ENCODE measurements around the gene ZCRB1.

The ZCRB1 gene

DNA sequence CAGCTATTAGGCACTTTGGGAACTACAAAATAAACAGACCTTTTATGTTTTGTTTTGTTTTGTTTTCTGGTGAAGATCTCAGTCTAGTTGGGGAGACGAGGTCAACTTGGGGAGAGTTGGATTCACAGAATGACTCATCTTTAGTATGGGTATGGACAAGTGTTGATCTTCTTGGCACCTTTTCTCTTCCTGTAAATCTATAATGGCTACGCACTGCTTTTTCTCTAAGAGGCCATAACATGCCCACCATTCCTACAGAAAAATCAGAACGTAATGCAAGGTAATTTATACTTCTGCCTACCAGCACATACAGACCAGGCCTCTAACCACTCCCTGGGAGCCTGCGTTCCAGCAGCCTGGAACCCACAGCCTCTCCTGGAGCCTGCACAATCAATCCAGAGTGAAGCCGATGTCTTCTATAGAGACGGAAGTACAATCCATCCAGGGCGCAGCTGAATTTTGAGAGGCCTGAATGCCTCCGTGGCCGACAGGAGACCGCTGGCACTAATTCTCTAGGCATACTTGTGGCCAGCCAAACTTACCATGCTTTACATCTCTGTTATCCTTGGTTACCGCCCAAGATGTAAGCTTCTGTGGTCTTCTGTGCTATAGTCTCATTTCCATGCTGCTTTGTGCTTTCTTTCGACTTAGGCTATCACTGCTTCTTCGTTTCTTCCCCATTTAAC, 790 bp upstream of the ZCRB1 start:
- peak; percentile 5 for FAIRE-seq

DNA sequence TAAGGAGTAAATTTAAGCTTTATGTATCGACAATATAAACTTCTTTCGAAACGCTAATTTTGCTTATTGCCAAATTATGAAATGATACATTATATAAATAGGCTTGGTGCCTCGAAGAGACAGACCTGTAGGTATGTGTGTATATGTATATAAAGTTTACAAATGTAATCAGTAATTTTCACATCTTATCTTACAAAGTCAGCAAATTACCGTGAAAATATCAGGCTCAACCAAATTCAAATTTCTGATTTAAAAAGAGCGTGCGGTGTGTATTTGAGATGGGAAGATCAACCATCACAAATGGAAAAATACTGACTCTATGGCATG, 605 bp downstream of the ZCRB1 start:
- FAIRE-seq, result no peak

DNA sequence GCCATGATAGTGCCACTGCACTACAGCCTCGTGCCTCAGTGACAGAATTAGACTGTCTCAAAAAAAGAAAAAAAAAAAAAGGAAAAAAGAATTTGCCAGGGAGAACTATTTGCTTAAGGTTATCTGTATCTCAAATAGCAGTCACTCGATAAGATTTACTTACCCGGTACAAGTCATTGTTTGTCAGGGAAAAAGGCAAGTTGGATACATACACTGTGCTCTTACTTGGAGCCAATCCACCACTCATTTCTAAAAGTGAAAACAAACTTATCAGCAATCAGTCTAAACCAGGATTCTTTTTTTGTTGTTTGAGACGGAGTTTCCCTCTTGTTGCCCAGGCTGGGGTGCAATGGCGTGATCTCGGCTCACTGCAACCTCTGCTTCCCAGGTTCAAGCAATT, 2.0 kb downstream of the ZCRB1 start:
- FAIRE-seq, result no peak

DNA sequence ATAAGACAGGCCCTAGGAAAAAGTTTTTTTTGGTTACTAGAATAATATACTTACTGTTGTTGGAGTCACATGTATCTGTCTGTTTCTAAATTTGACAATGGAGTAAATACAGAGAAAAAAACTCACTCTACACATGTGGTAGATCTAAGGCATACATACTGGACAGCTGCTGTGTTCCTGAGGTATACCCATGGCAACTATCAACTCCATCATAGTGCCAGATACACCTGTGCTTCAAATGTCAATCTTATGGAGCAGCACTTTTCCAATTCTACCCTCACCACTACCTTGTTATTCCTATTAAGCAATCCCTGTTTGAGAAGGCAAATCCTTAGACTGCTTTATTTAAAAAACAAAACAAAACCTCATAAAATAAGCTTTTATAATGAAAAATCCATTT, 3.3 kb downstream of the ZCRB1 start:
- FAIRE-seq, result no peak

DNA sequence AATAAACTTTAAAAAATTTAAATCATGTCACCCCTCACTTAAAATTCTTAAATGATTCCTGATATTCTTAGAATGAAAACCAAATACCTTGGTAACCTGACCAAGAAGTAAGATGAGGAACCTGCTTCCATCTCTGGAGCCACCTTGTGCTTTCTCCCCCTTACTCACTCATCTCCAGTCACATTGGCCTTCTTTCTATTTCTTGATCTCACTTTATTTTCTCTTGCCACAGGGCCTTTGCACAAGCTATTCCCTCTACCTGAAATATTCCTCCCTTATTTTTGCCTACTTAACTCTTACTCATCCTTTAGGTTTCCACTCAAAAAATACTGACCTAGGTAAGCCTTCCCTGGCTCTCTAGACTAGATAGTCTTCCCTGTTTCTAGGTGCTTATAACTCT, 5.1 kb downstream of the ZCRB1 start:
- FAIRE-seq, result no peak

DNA sequence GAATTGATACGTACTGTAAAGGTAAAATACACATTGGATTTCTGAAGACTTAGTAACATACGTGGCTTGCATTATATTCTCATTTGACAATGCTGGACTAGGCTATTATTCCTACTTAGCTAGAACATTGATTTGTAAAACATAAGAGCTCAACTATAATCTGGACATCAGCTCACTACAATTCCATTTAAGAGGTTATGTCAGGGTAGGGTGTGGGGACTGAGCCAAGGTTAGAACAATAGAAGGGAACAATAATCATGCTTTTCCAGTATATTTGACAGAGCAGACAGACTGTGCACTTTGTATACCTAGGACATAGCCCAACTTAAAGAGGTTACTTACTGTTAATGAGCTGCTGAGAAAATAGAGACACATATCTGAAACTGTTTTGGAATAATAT, 10.8 kb downstream of the ZCRB1 start:
- no peak for FAIRE-seq

DNA sequence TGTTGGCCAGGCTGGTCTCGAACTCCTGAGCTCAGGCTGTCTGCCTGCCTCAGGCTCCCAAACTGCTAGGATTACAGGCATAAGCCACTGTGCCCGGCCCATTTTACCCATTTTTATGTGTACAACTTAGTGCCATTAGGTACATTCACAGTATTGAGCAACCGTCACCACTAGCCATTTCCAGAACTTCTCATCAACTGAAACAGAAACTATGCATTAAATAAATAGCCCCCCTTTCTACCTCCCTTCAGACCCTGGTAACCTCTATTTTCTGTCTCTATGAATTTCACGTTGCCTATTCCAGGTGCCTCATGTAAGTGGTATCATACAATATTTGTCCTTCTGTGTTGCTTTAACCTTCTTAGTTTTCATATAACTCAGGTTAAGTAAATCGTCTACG, 15.9 kb downstream of the ZCRB1 start:
- no peak for FAIRE-seq

DNA sequence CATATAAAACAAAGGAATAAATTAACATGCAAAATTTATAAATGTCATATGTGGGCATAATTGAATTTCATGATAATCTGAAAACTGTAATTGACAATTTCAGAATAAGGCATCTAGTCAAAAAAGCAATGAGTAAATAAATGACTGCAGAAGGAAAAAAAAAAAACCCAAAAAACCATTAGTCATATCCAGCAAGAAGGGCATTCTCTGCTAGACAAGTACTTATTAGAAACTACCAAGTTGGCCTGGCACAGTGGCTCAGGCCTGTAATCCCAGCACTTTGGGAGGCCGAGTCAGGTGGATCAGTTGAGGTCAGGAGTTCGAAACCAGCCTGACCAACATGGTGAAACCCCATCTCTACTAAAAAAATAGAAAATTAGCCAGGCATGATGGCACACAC, 17.5 kb downstream of the ZCRB1 start:
- no peak for FAIRE-seq

DNA sequence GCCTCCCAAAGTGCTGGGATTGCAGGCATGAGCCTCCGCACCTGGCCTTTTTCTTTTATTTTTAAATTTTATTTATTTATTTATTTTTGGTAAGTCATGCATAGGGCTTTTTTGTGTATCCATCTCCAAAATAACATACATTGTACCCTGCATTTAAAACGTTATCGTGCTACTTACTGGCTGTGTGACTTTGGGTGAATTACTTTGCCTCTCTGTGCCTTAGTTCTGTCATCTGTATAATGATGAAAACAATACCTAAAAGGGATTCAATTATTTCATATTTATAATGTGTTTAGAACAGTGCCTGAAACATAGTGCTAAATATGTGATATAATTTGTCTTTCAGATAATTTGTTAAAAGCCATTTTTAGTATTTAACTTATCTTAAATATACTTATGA, 19.6 kb downstream of the ZCRB1 start:
- no peak for FAIRE-seq

DNA sequence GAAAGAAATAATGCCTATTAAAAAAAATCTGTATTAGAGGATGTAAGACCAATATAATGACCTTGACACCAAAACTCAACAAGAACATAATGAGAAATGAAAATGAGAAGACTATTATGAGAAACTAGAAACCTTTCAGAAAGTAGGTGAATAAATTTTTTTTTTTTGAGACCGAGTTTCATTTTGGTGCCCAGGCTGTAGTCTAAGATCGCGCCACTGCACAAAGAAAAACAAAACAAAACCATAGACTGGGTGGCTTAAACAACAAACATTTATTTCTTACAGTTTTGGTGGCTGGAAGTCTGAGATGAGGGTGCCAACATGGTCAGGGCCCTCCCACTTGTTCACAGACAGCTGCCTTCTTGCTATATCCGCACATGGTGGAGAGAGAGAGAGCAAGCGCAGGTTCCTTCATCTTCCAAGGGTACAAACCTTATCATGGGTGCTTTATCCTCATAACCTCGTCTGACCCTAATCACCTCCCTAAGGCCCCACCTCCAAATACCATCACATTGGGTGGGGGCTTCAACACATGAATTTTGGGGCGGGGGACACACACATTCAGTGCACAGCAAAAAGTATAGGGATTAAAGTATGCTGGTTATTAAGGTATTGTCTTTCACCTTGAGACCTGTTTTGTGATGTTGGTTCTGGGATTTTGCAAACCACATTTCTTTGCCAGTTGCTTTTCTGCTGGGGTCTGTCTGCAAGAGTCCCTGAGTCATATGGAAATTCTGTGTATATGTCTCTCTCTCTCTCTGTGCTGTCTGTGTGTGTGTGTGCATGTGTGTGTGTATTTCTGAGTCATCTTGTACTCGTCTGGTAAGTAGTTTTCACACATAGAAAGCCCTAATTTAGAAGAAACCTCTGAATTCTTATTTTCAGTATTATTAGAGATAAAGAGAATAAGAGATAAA, 26.2 kb downstream of the ZCRB1 start:
- no peak for FAIRE-seq

DNA sequence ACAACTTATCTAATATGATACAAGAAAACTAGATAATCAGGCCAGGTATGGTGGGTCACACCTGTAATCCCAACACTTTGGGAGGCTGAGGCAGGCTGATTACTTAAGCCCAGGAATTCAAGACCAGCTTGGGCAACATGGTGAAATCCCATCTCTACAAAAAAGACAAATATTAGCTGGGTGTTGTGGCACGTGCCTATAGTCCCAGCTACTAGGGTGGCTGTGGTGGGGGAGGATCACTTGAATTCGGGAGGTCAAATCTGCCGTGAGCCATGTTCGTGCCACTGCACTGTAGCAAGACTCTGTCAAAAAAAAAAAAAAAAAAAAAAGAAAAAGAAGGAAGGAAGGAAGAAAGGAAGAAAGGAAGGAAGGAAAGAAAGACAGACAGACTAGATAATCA, 27.0 kb downstream of the ZCRB1 start:
- no peak for FAIRE-seq

DNA sequence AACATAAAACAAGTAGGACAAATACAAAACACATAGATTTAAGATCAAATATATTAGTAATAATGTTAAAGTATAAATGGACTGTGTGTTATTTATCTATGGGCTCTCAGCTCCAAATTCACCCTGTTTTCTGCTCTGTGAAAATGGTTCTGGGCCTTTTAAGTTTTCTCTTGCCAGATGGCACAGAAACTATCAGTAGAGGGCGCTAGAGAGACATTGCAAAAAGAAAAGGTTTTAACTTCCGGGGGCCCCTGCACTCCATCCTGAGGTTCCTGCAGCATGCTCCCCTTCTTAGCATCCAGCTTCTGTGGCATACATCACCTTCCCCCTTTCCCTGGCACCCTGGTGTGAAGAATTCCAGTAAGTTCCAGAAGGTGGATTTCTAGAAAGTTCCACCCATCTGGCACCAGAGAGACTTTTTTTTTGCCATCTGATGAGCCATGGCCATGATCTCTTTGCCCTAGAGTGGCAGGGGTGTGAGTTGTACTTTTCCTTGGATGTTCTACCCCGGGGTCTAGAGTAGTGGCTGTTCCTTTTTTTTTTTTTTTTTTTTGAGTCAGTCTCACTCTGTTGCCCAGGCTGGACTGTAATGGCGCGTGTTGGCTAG, 29.3 kb downstream of the ZCRB1 start:
- FAIRE-seq, result no peak

DNA sequence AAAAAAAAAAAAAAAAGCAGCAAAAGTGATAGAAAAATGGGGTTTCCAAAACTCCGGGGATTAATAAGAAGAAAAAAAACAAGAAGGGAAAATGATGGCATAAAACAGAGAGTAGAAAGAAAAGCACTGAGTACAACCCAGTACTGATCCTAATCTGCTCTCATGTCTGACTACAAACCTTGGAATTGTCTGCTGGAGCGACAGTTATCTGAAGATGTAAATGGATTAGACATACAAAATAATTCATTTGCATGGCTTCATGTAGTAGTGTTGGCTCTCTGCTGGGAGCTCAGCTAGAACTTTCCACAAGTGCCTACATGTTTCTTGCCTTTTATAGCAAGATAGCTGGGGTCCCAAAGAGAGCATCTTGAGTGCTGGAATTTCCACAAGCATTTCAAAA, 34.2 kb downstream of the ZCRB1 start:
- FAIRE-seq, result no peak

DNA sequence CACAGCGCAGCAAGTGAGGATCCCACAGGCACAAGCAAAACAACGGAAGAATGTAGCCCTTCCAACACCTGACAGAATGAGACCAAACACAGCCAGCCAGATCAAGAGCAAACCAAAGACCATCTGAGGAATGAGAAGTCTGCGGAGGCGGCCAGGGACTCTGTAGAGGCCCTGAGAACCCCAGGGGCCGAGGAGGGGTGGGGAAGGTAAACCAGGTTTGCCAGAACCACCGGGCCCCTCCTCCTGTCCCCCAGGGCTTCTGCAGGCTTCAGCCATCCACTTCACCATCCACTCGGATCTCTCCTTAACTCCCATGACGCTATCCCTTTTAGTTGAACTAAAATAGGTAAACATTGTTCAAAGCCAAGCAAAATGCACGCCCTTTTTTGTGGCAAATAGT, 37.4 kb downstream of the ZCRB1 start:
- FAIRE-seq, result no peak

DNA sequence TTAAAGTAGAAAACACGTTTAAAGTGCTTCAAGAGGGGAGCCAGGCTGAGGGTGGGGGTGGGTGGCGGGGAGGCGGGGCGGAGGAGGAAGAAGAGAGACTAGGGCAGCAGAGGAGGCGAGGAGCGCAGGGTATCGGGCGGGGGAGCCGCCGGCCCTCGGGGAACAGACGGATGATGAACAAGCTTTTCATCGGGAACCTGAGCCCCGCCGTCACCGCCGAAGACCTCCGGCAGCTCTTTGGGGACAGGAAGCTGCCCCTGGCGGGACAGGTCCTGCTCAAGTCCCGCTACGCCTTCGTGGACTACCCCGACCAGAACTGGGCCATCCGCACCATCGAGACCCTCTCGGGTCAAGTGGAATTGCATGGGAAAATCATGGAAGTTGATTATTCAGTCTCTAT, 39.2 kb downstream of the ZCRB1 start:
- no peak for FAIRE-seq

DNA sequence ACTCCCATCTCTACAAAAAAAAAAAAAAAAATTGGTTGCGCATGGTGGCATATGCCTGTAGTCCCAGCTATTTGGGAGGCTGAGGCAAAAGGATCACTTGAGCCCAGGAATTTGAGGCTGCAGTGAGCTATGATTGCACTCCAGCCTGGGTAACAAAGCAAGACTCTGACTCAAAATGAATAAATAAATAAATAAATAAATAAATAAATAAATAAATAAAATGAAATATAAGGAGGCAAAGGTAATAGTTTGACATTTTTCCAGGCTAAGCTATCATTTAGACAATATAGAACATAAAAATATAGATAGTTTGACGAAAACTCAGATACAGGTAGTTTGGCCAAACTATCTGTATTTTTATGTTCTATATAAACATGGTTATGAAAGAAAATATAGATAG, 40.5 kb downstream of the ZCRB1 start:
- no peak for FAIRE-seq

DNA sequence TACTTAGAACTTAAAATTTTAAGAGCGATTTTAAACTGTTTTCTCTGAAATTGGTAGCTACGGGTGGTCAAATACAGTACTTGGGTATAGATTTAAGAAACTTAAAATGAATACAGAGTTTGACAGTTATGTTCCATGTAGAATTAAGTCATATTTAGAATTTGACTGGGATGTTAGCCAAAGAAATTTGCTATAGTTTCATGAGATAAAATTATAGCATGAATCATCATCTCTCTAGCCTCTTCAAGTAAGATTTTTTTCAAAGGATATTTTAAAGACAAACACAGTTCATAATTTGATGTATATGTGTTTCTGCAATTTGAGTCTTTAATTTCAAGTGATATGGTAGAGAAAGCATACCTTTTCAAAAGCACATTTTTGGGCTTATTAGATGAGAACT, 41.0 kb downstream of the ZCRB1 start:
- no peak for FAIRE-seq

DNA sequence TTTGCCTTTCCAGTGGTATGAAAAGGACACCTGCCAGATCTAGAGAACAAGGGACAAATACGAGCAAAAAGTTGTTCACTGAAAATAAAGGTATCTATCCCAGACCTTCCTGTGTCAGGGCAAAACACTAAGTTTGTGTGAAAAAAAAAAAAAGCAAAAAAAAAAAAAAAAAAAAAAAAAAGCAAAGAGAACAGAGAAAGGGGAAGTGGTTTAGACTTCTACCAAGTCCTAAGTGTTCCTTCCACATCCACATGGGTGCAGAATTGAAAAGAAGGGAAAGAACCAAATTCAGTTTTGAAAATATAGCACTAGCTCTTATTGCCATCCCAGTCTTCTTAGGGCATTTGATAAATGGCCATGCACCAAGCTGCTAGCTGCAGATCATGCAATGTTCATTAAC, 41.7 kb downstream of the ZCRB1 start:
- FAIRE-seq, result no peak

DNA sequence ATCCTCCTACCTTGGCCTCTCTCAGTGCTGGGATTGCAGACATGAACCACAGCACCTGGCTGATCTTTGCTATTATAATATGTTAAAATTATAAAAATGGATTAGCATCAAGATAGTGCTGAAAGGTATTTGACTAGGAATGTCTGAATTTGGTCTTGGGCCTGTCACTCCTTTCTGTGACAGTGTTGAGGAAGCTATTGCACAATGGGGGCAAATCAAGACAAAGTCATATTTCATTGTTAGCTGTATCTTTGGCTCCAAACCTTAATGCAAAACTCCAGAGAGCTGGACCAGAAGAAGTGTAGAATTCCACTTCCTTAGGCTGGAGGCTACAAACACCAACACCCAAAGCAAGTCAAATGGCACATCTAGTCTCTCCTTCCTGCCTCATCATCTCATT, 42.2 kb downstream of the ZCRB1 start:
- no peak for FAIRE-seq

DNA sequence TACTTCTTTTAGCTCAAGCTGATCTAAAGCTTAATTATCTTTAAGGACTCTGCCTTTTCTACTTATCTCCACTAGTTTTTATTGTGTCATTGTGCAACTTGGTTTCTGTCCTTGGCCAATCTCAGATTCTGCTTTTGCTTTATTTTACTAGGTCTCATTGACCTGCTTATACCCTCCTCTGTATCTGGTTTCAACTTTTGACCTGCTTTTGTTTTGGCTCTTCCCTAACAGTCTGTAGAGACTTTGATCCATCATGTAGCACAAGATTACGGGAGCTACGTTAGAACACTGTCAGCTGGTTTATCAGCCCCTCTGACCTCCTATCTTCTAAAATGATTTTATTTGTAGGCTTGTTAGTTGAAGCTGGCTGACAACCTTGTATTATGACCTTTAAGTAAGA, 43.6 kb downstream of the ZCRB1 start:
- FAIRE-seq, result no peak

DNA sequence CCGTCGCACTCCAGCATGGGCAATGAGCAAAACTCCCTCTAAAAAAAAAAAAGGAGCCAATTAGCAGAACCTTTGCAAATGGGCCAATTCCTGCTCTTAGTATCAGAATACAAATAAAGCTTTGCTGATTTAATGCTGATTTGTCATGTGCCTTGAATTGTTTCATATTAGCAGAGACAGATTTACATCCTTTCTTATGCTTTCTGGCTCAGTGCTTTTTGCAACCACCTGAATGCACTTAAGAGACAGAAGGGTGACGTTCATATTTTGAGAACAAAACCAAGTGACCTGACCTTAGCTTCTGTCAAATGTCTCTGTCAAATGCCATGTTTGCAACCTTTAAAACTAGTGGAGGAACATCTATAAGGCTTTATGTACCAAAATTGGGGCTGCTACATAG, 44.0 kb downstream of the ZCRB1 start:
- FAIRE-seq, result no peak

DNA sequence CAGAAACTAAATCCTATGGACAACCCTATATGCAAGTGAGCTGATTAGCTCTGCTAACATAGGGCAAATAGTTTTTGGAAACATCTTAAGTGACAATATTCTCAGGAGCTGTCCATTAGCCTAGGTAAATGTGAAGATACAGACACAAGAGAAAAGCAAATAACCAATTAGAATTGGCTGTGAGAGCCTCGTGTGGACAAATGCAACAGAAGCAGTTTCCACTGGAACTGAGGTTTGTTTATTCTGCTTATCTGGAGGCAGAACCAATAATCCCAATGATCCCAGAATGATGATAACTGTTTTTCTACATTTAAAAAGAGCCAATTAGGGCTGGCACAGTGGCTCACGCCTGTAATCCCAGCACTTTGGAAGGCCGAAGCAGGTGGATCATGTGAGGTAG, 44.6 kb downstream of the ZCRB1 start:
- no peak for FAIRE-seq

DNA sequence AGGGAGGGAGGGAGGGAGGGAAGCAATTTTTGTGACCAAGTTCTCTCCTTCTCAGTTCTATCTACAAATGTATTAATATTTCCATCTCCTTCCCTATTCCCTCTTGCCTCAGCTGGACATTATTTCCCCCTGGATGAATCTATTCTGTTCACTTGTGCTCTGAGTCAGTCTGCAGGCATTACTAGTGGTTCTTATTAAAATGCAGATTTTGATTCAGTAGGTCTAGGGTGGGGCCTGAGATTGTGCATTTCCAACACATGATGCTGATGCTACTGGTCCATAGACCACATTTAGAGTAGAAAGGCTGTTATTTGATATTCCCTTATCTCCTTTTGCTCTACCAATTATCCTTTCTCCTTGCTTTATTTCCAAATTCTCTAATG, 47.8 kb downstream of the ZCRB1 start:
- FAIRE-seq, result no peak

DNA sequence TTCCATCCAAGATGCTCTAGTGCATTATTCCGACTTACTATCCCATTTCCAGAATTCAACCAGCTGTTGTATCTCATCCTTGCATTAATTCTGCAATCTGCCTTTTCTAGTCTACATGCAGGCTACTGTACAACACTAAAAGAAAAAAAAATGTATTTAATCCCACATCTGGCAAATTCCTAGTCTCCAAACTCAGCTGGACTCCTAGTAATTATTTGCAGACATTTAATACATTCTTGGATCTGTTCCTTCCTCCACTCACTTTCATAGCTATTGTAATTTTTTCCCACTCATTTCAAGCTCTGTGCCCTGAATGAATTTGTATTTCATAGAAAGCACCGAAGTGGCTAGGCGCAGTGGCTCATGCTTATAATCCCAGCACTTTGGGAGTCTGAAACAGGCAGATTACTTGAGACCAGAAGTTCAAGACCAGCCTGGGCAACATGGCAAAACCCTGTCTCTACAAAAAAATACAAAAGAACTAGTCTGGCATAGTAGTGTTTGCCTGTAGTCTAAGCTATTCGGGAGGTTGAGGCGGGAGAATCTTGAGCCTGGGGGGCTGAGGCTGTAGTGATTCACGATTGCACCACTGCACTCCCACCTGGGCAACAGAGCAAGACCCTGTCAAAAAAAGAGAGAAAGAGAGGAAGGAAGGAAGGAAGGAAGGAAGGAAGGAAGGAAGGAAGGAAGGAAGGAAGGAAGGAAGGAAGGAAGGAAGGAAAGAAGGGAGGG, 48.3 kb downstream of the ZCRB1 start:
- FAIRE-seq, result no peak

All from islet of Langerhans (tissue), 1 donor.